HG03196 (cell line): ENCODE data around the gene CACNB3.
"Not testable (repeated sequence)": the region's sequence is repeated elsewhere in the genome, so short reads cannot be mapped to it uniquely, and the experiment has no call there.

Experiments used
- ATAC-seq: cut with Tn5 transposase; IDR thresholded peaks from one replicate; pipeline ENCODE4 v1.9.1; 2021; ENCODE audit not compliant: unreplicated experiment

CACNB3 gene

GRCh38 chr12:48852734-48853688 lies 34.7 kb downstream of the CACNB3 start:
- ATAC-seq, result peak; percentile 5

GRCh38 chr12:48854488-48854887 lies 36.2 kb downstream of the CACNB3 start:
- no peak for ATAC-seq

- ATAC-seq, result not testable (repeated sequence)
These were observed 36.6 kb downstream of the CACNB3 start for GRCh38 chr12:48854932-48855331.

- no peak for ATAC-seq
These were observed 38.1 kb downstream of the CACNB3 start for GRCh38 chr12:48856379-48856778.

DNA sequence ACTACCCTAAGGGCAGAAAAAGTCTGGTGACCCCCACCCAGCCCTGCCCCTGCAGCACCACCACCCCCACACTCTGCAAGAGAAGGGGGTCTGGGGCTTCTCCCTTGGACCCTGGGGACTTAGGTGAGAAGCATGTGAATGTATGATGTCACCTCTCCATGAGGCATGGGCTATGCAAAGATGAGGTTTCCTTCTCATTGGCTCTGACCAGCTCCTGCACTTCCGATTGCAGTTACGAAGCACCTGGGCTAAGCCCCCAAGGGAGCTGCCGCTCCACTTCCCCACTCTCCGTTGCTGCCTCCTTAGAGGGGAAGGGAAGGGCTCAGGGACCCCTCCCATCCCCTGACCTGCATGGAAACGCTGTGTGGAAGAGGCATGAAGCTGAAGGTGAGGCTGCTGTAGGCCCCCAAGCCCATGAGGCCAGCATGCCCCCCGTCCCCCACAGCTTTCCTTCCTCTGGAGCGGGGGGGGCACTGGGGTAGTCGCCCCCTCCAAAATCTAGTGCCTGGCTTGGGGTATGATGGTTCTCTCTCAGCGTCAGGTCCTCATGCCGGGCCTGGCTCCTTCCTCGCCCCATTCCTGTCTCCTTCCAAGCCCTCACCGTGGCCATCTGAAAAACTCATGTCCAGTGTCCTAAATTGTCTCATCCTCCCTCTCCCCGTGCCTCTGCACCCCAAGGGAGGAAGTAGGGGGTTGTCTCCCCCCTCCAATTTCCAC lies 39.1 kb downstream of the CACNB3 start:
- ATAC-seq, result no peak

GRCh38 chr12:48858043-48858442 lies 39.7 kb downstream of the CACNB3 start:
- ATAC-seq, result no peak

GRCh38 chr12:48859607-48860006 lies 41.3 kb downstream of the CACNB3 start:
- ATAC-seq, result no peak

GRCh38 chr12:48860236-48860635 lies 41.9 kb downstream of the CACNB3 start:
- not testable (repeated sequence) for ATAC-seq

DNA sequence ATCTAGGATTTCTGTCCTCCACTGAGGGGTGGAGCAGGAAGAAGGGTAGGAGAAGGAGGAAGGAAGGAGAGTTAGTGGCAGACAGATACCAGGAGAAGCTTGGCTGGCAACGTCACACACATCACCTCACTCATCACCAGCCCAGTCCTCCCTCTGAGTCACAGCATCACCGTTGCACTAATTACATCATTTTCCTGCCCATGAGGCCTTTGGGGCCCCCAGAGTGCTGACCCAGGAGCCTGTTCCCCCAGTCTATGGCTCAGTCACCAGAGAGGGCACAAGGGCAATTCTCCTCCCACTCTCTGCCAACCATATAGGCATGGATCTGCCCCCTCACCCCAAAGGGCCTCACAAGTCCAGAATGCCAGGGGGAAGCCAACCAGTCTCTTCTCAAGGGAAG lies 42.8 kb downstream of the CACNB3 start:
- no peak for ATAC-seq

DNA sequence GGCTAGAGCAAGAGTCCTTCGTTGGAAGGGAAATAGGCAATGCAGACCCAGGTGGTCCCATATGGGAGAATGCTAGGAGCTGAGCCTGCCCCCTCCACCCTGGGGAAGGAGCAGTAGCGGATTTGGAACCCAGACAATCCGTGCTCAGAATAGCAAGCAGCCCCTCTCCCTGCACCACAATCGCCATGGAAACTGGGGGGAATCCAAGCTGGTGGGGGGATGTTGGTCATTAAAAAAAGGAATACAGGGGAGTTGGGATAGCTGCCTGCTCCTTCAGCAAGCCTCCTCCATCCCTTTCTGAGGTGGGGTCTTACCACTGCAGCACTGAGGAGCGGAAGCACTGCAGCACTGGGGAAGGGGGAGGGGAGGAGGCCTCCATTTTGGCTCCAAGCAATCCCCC lies 44.5 kb downstream of the CACNB3 start:
- ATAC-seq, result no peak

DNA sequence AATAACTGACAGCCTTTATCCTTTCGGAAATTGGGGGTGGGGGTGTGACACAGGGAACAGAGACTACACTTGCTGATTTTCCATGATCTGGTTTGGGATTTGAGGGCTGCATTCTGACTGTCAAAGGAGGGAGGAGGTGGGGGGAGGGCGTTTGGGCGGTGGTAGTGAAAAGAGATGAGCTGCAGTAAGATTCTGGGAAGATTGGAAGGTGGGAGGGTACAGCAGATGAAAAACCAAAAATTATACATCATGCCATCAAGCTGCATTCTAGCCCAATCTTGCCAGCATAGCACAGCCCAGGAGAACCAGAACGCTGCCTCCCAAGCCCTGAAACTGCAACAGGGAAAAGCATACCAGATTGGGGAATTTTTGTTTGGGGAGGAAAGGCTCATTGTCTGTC lies 45.0 kb downstream of the CACNB3 start:
- ATAC-seq, result no peak

DNA sequence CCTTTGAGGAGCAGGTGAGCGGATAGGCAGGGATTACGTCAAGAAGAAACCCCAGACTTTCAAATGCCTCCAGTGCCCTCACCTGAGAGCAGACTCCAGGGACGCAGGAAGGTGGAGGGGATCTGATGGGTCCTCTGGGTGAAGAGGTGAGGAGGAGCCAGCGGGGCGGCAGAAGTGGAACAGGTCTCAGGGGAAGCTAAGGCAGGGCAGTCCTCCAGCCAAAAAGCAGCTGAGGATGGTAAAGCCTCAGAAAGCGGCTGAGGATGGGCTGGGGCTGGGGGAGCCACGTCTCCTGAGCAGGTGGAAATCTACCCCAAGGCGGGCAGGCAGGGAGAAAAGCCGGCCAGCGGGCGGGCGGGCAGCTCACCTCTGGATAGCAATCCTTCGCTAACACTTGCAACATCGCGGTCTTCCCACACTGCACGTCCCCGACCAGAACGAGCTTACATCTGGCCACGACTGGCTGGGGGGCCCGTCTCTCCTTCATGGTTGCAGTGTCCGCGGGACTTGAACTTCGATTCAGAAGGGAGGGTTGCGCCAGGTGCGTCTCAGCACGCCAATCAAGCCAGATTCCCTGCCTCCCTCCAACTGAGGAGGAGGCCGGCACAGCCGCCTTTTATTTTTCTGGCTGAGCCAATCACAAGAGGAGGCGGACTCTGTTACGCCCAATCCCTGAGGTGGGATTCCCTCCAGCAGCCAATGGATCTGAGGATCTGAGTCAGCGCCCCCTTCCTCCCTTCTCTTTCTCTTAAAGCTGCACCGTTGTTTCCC lies 47.2 kb downstream of the CACNB3 start, which contains the start of gene RND1:
Gene RND1, minus strand, starts transcription at position 590 of the 771 bp plus-strand sequence. Its CDS starts 103 bp downstream, at position 487.
- ATAC-seq, result peak; percentile 88

DNA sequence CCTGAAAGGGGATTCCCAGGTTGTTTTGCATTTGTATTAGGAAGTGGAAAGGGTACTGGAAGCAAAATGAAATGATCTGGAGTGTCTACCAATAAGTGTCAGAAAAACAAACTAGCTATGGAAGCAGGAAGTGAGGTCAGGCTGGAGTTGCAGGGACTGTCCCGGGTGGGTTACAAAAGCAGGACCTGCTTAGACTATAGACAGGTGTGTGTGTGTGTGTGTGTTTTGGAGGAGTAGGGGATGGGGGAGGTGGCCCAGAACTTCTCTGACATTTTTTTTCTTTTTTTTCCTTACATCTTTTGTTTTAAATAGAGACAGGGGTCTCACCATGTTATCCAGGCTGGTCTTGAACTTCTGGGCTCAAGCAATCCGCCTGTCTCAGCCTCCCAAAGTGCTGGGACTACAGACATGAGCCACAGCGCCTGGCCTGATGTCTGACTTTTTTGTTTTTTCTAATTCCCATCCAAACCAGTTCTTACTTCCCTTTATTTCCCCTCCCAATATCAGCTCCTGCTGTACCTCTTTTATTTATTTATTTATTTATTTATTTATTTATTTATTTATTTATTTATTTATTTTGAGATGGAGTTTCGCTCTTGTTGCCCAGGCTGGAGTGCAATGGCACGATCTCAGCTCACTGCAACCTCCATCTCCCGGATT lies 47.9 kb downstream of the CACNB3 start:
- ATAC-seq, result no peak

GRCh38 chr12:48868451-48868850 lies 50.2 kb downstream of the CACNB3 start:
- ATAC-seq, result no peak

DNA sequence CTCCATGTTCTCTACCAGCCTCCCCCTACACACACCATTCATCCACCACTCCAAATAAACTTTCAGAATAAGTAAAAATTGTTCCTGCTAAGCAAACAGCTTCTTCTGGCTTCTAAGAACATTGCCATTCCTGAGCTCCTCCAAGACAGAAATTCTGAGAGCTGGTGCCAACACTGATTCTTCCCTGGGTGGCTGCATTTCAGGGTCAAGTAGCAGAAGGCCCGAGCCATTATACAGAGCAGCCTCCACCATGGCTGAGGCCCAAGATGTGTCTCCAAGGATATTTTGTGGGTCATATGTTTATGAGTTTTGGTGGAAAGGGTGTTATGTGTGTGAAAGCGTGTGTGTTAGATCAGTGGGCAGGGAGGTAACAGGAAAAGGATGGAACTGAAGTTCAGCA lies 50.9 kb downstream of the CACNB3 start:
- no peak for ATAC-seq

DNA sequence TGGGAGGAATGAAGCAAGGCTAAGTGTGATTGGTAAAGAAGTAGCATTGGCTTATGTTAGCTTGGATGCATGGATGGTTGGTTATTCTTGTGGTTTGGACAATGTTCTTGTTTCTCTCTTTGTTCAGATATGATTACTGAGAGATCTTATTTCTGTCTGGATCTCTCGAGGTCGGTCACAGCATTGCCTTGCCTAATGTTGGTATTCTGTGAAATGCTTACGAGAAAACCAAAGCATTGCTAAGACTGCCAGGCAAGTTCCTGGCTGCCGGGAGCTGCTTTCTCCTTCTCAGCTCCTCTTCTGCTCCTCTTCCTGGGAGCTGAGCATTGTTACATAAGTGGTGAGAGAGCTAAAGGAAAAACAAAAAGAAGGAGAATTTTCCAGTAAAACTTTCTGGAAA lies 54.8 kb downstream of the CACNB3 start:
- ATAC-seq, result no peak

GRCh38 chr12:48873534-48873933 lies 55.2 kb downstream of the CACNB3 start:
- not testable (repeated sequence) for ATAC-seq

GRCh38 chr12:48875944-48876515 lies 57.7 kb downstream of the CACNB3 start:
- no peak for ATAC-seq
